ENCODE measurements around the gene GNPNAT1. TPM values are rescaled to one million over a fixed set of nuclear protein-coding genes. Genes with fewer than 3 reads are reported as not detected.

GNPNAT1 gene
- total RNA-seq, 4 donors from 2014 or later: 9.4 to 27.3 (median 15.0) TPM

DNA sequence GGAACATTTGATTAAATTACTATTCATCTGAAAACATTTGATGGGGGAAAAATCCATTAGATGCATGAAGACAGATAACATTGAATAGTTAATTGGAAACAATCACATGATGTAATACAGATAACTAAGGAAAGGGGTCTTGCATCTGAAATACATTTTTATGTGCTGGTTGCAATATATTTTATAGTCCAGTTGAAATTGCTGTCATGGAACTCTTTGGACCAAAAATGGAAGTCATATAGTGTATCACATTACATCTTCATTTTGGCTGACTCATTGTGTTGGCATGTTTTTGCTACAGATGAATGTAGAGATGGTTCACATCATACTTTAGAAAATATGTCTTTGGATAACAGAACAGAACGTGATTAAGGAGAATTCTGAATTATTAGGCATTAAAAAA, 43.0 kb upstream of the GNPNAT1 start:
- Histone ChIP-seq H3K4me3 (no peak overlapping the region), H3K4me1 (peaks cover 0 to 12% (median 5%) of the 10 kb centered on the region in 3 donors), H3K9me3 (no peaks in the 10 kb centered on the region), H3K36me3 (no peaks in the 10 kb centered on the region), H3K27ac (no peak overlapping the region), H3K27me3 (no peaks in the 10 kb centered on the region)
- DNase-seq: no peak
- intact Hi-C loops (cut with DNase I): no loop called here
- 50 to 55% methylated on average over 1 of the region's 1 CpG for WGBS, 2 donors
- TF ChIP-seq CTCF (IDR thresholded peaks at IDR 0.05): no peak
- no peak for TF ChIP-seq POLR2A (IDR thresholded peaks at IDR 0.05)

DNA sequence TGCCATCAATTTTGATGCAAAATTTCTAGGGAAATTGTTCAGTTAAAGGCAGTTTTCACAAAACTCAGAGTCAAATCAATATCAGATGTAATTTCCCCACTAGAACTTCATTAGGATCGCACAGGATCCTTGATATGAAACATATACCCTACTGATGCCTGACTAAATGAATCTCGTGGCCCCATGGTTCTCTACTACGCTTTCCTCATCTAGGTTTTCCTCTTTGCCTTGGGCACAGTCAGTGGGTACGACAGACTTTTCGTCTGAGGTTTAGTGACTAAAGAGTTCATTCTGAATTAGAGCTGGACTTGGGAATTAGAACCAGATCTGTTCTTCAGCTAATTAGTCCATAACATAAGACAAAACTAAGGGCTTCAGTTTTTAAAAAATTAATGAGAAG, 42.5 kb upstream of the GNPNAT1 start:
- DNase-seq: no peak
- Histone ChIP-seq H3K4me3 (no peak overlapping the region), H3K27ac (no peak overlapping the region), H3K4me1 (peaks cover 0 to 12% (median 5%) of the 10 kb centered on the region in 3 donors), H3K36me3 (no peaks in the 10 kb centered on the region), H3K9me3 (no peaks in the 10 kb centered on the region), H3K27me3 (no peaks in the 10 kb centered on the region)
- WGBS, 2 donors: 87 to 97% methylated on average over 5 of the region's 5 CpGs
- TF ChIP-seq CTCF (IDR thresholded peaks at IDR 0.05) (no peak), POLR2A (IDR thresholded peaks at IDR 0.05) (no peak)
- intact Hi-C loops (cut with DNase I): no loop called here

GRCh38 chr14:52829527-52830185, 38.2 kb upstream of the GNPNAT1 start:
- Histone ChIP-seq H3K4me1 (no peaks in the 10 kb centered on the region), H3K4me3 (no peak overlapping the region), H3K9me3 (no peaks in the 10 kb centered on the region), H3K36me3 (no peaks in the 10 kb centered on the region), H3K27ac (no peak overlapping the region), H3K27me3 (no peaks in the 10 kb centered on the region)
- intact Hi-C loops (cut with DNase I): loop anchor here (5.0 to 10.0 kb wide), 2 partner anchors 133 to 225 kb away; no protein-coding TSS in a partner anchor
- DNase-seq: no peak
- TF ChIP-seq POLR2A (IDR thresholded peaks at IDR 0.05) (no peak), CTCF (IDR thresholded peaks at IDR 0.05) (no peak)
- WGBS, 2 donors: 83 to 85% methylated on average over 4 to 7 of the region's 7 CpGs

DNA sequence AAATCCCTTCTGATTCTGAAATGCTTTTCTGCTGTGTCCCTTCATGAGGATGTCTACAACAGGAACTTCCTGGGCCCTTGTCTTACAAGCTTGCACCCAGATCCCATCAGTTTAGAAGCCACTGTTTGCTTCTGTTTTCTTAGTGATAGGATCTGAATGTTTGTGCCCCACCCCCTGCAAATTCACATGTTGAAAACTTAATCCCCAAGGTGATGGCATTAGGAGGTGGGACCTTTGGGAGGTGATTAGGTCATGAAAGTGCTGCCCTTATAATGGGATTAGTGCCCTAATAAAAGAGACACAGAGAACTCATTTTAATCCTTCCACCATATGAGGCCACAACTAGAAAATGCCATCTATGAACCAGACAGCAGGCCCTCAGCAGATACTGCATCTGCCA, 36.0 kb upstream of the GNPNAT1 start:
- Histone ChIP-seq H3K27me3 (no peaks in the 10 kb centered on the region), H3K4me1 (no peaks in the 10 kb centered on the region), H3K4me3 (no peak overlapping the region), H3K36me3 (no peaks in the 10 kb centered on the region), H3K27ac (no peak overlapping the region), H3K9me3 (no peaks in the 10 kb centered on the region)
- no peak for TF ChIP-seq CTCF (IDR thresholded peaks at IDR 0.05)
- no peak for TF ChIP-seq POLR2A (IDR thresholded peaks at IDR 0.05)
- intact Hi-C loops (cut with DNase I): loop anchor here (5.0 to 10.0 kb wide), 2 partner anchors 135 to 227 kb away; no protein-coding TSS in a partner anchor
- no peak for DNase-seq

DNA sequence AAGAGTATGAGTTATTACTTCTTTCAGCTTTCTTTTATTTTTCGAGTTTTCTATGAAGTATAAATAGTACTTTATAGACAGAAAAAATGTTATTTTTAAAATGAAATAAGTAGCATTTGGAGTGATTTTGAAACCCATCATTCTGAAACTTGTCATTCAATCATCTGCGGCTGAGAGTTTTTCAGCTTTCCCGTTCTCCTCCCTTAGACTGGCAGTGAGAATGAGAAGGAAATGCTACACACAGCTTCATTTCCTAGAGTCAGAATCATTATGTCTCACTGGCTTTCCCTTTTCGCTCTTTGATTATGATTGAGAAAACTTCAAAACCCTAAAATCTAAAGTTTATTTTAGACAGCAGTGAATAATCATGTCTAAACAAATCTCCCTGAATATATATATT, 33.7 kb upstream of the GNPNAT1 start:
- WGBS, 2 donors: 50 to 59% methylated on average over 4 of the region's 4 CpGs
- intact Hi-C loops (cut with DNase I): loop anchor here (5.0 to 10.0 kb wide), 2 partner anchors 137 to 230 kb away; no protein-coding TSS in a partner anchor
- H3K4me1 ChIP-seq: no peaks in the 10 kb centered on the region
- DNase-seq: no peak
- no peak overlapping the region for H3K4me3 ChIP-seq
- no peak overlapping the region for H3K27ac ChIP-seq
- H3K27me3 ChIP-seq: no peaks in the 10 kb centered on the region
- TF ChIP-seq POLR2A (IDR thresholded peaks at IDR 0.05) (no peak), CTCF (IDR thresholded peaks at IDR 0.05) (no peak)
- no peaks in the 10 kb centered on the region for H3K36me3 ChIP-seq
- no peaks in the 10 kb centered on the region for H3K9me3 ChIP-seq
